ENCODE results near the gene OSBPL3. TPM values are rescaled to one million over a fixed set of nuclear protein-coding genes. Genes with fewer than 3 reads are reported as not detected.

Gene OSBPL3
- total RNA-seq, 8 experiments from 2014 or later = 1.8 to 139 (median 7.5) TPM

DNA sequence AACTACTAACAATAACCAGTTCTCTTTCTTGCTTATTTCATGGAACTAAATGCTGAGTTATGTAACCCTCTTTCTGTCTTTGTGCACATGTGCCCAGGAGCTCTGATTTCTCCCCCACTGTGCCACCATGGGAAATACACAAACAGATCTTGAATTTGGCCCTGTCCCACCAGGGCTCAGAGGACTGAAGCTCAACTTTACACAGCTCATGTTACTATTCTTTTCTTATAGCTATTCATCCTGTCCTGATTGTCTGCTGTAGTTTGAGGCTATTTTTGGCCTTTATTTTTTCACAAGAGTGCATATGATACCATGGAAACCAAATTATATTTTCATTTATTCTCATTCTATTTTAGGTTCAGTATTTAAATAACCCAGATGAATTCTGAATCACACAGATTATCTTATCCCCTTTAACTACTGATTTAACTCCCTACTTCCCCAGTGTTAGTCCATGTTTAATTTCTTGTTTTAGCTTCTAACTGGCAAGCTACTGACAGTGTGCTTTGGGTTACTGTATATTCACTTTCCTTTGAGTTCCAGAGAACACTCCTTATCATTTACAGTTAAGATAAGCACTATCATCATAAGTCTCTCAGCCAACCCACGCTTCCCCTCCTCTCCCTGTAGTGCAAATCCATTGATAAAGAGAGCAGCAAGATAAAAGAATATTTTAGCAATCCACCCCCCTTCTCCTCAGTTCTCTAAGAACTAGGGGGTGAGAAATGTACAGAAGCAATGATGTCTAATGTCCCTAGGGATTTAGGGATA, 150.9 kb downstream of the OSBPL3 start:
- ATAC-seq (replicated peaks in 6 of 8) = peak in 4 of 8 experiments; percentile 37 to 89 (median 52)
- in situ Hi-C loops (cut with MboI; ENCODE audit: low pct_unique_long_range_greater_than_20kb in 2 of 9, low sequenced_read_pairs in 9 of 9, unreplicated experiment in 9 of 9) = no loop called here
- Histone ChIP-seq H3K4me1 (replicated peaks in 1 of 2) (peaks cover 0 to 2% of the 10 kb centered on the region in 2 donors), H3K4me3 (no peak overlapping the region), H3K27ac (no peak overlapping the region)
- WGBS, 10 experiments = 75 to 100% (median 100%) methylated on average over 1 of the region's 1 CpG; no CpG with 5 or more reads in 2 of the 10 experiments

- Histone ChIP-seq H3K4me1 (replicated peaks in 1 of 2) (peaks cover 0 to 2% of the 10 kb centered on the region in 2 donors), H3K4me3 (no peak overlapping the region), H3K27ac (no peak overlapping the region)
- in situ Hi-C loops (cut with MboI; ENCODE audit: low pct_unique_long_range_greater_than_20kb in 2 of 9, low sequenced_read_pairs in 9 of 9, unreplicated experiment in 9 of 9) = no loop called here
- no peak for ATAC-seq (replicated peaks in 6 of 8)
- WGBS, 10 experiments = 100% methylated on average over 1 of the region's 1 CpG; no CpG with 5 or more reads in 6 of the 10 experiments
These were observed 152.4 kb downstream of the OSBPL3 start for GRCh38 chr7:24827589-24827988.

GRCh38 chr7:24827027-24827426, 153.0 kb downstream of the OSBPL3 start:
- ATAC-seq (replicated peaks in 6 of 8) = no peak
- Histone ChIP-seq H3K27ac (no peak overlapping the region), H3K4me1 (replicated peaks in 1 of 2) (peaks cover 0 to 2% of the 10 kb centered on the region in 2 donors), H3K4me3 (no peak overlapping the region)
- 80 to 100% (median 100%) methylated on average over 1 to 2 of the region's 2 CpGs; no CpG with 5 or more reads in 3 of the 10 experiments for WGBS, 10 experiments
- in situ Hi-C loops (cut with MboI; ENCODE audit: low pct_unique_long_range_greater_than_20kb in 2 of 9, low sequenced_read_pairs in 9 of 9, unreplicated experiment in 9 of 9) = no loop called here

DNA sequence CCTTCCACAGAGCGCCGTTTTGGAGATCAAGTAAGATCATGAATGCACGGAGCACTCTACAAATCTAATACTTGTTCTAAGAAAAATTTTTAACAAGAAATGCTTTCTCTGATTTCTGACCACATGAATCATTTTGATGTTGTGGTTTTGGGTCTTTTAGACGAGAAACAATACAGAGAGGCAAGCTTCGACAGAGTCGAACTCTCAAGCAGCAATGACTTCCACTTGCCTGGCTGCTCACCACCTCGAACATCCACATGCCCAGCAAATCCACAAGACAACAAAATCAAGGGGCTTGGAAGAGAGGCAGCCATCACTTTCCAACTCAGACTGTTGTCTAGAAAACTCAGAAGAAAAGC, 153.3 kb downstream of the OSBPL3 start:
- 33 to 100% (median 83%) methylated on average over 1 to 6 of the region's 7 CpGs; no CpG with 5 or more reads in 2 of the 10 experiments for WGBS, 10 experiments
- ATAC-seq (replicated peaks in 6 of 8) = no peak
- in situ Hi-C loops (cut with MboI; ENCODE audit: low pct_unique_long_range_greater_than_20kb in 2 of 9, low sequenced_read_pairs in 9 of 9, unreplicated experiment in 9 of 9) = no loop called here
- Histone ChIP-seq H3K4me3 (no peak overlapping the region), H3K27ac (no peak overlapping the region), H3K4me1 (replicated peaks in 1 of 2) (peaks cover 0 to 2% of the 10 kb centered on the region in 2 donors)

GRCh38 chr7:24825931-24826661, 153.9 kb downstream of the OSBPL3 start:
- WGBS, 10 experiments = 0 to 90% (median 68%) methylated on average over 1 to 5 of the region's 6 CpGs
- in situ Hi-C loops (cut with MboI; ENCODE audit: low pct_unique_long_range_greater_than_20kb in 2 of 9, low sequenced_read_pairs in 9 of 9, unreplicated experiment in 9 of 9) = no loop called here

GRCh38 chr7:24825381-24825794, 154.6 kb downstream of the OSBPL3 start:
- H3K4me3 ChIP-seq = no peak overlapping the region
- in situ Hi-C loops (cut with MboI; ENCODE audit: low pct_unique_long_range_greater_than_20kb in 2 of 9, low sequenced_read_pairs in 9 of 9, unreplicated experiment in 9 of 9) = no loop called here
- H3K4me1 ChIP-seq (replicated peaks in 1 of 2) = peaks cover 10 to 13% of the 10 kb centered on the region in 2 donors
- no peak for ATAC-seq (replicated peaks in 6 of 8)
- no peak overlapping the region for H3K27ac ChIP-seq
- WGBS, 10 experiments = 0 to 100% (median 75%) methylated on average over 1 of the region's 1 CpG; no CpG with 5 or more reads in 3 of the 10 experiments

More at GRCh38 chr7:24825931-24826661, 153.9 kb downstream of the OSBPL3 start:
- Histone ChIP-seq H3K4me3 (no peak overlapping the region), H3K27ac (no peak overlapping the region), H3K4me1 (replicated peaks in 1 of 2) (peaks cover 3 to 6% of the 10 kb centered on the region in 2 donors)
- ATAC-seq (replicated peaks in 6 of 8) = peak in 7 of 8 experiments; percentile 43 to 58 (median 49)

GRCh38 chr7:24824896-24825295, 155.1 kb downstream of the OSBPL3 start:
- no peak overlapping the region for H3K27ac ChIP-seq
- WGBS, 10 experiments = 17 to 100% (median 85%) methylated on average over 1 to 3 of the region's 3 CpGs; no CpG with 5 or more reads in 2 of the 10 experiments
- no peak for ATAC-seq (replicated peaks in 6 of 8)
- peaks cover 11 to 14% of the 10 kb centered on the region in 2 donors for H3K4me1 ChIP-seq (replicated peaks in 1 of 2)
- in situ Hi-C loops (cut with MboI; ENCODE audit: low pct_unique_long_range_greater_than_20kb in 2 of 9, low sequenced_read_pairs in 9 of 9, unreplicated experiment in 9 of 9) = loop anchor here in 7 of 9 experiments (25.0 kb wide), 1 partner anchor 262 kb away; no protein-coding TSS in a partner anchor
- H3K4me3 ChIP-seq = no peak overlapping the region

DNA sequence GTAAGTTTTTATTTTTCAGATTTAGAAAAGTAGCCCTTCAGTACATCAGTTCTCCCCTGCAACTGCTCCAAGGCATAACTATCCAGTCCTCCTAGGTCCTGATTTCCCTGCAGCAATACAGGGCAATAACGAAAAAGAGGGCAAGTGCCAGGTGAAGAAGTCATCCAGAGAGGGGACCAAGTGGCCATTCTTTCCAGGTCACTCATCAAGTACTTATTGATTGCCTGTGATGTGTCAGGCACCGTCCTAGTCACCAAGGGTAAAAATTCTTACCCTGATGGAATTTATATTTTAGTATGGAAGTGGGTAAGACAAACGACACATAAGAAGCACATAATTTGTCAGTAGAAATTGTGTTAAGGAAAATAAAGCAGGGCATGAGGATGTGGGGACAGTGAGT, 155.6 kb downstream of the OSBPL3 start:
- WGBS, 10 experiments = 60 to 100% (median 100%) methylated on average over 1 to 3 of the region's 3 CpGs; no CpG with 5 or more reads in 3 of the 10 experiments
- Histone ChIP-seq H3K4me1 (replicated peaks in 1 of 2) (peaks cover 11 to 14% of the 10 kb centered on the region in 2 donors), H3K27ac (no peak overlapping the region), H3K4me3 (no peak overlapping the region)
- ATAC-seq (replicated peaks in 6 of 8) = no peak
- in situ Hi-C loops (cut with MboI; ENCODE audit: low pct_unique_long_range_greater_than_20kb in 2 of 9, low sequenced_read_pairs in 9 of 9, unreplicated experiment in 9 of 9) = loop anchor here in 7 of 9 experiments (25.0 kb wide), 1 partner anchor 263 kb away; no protein-coding TSS in a partner anchor

- WGBS, 10 experiments = 0 to 100% (median 69%) methylated on average over 1 to 3 of the region's 3 CpGs; no CpG with 5 or more reads in 6 of the 10 experiments
- H3K27ac ChIP-seq = no peak overlapping the region
- H3K4me3 ChIP-seq = no peak overlapping the region
- H3K4me1 ChIP-seq (replicated peaks in 1 of 2) = peaks cover 11 to 12% of the 10 kb centered on the region in 2 donors
- ATAC-seq (replicated peaks in 6 of 8) = no peak
- in situ Hi-C loops (cut with MboI; ENCODE audit: low pct_unique_long_range_greater_than_20kb in 2 of 9, low sequenced_read_pairs in 9 of 9, unreplicated experiment in 9 of 9) = loop anchor here in 7 of 9 experiments (25.0 kb wide), 1 partner anchor 266 kb away; no protein-coding TSS in a partner anchor
These were observed 158.3 kb downstream of the OSBPL3 start for GRCh38 chr7:24821754-24822054.

- Histone ChIP-seq H3K4me1 (replicated peaks in 1 of 2) (peaks cover 11 to 12% of the 10 kb centered on the region in 2 donors), H3K4me3 (no peak overlapping the region), H3K27ac (no peak overlapping the region)
- WGBS, 10 experiments = 7 to 91% (median 62%) methylated on average over 3 to 7 of the region's 9 CpGs
- in situ Hi-C loops (cut with MboI; ENCODE audit: low pct_unique_long_range_greater_than_20kb in 2 of 9, low sequenced_read_pairs in 9 of 9, unreplicated experiment in 9 of 9) = loop anchor here in 7 of 9 experiments (25.0 kb wide), 1 partner anchor 266 kb away; no protein-coding TSS in a partner anchor
- peak; percentile 78 to 89 (median 86) for ATAC-seq (replicated peaks in 6 of 8)
These were observed 158.8 kb downstream of the OSBPL3 start for GRCh38 chr7:24821045-24821753.

- in situ Hi-C loops (cut with MboI; ENCODE audit: low pct_unique_long_range_greater_than_20kb in 2 of 9, low sequenced_read_pairs in 9 of 9, unreplicated experiment in 9 of 9) = loop anchor here in 7 of 9 experiments (25.0 kb wide), 1 partner anchor 267 kb away; no protein-coding TSS in a partner anchor
- Histone ChIP-seq H3K4me3 (no peak overlapping the region), H3K4me1 (replicated peaks in 1 of 2) (peaks cover 11 to 12% of the 10 kb centered on the region in 2 donors), H3K27ac (no peak overlapping the region)
- ATAC-seq (replicated peaks in 6 of 8) = no peak
These were observed 159.3 kb downstream of the OSBPL3 start for GRCh38 chr7:24820730-24821044.

GRCh38 chr7:24819916-24820689, 159.9 kb downstream of the OSBPL3 start:
- in situ Hi-C loops (cut with MboI; ENCODE audit: low pct_unique_long_range_greater_than_20kb in 2 of 9, low sequenced_read_pairs in 9 of 9, unreplicated experiment in 9 of 9) = loop anchor here in 7 of 9 experiments (25.0 kb wide), 1 partner anchor 267 kb away; no protein-coding TSS in a partner anchor
- H3K4me3 ChIP-seq = no peak overlapping the region

More at GRCh38 chr7:24819916-24820689, 159.9 kb downstream of the OSBPL3 start:
- 0 to 46% (median 29%) methylated on average over 1 to 10 of the region's 11 CpGs; no CpG with 5 or more reads in 1 of the 10 experiments for WGBS, 10 experiments
- peaks cover 11 to 12% of the 10 kb centered on the region in 2 donors for H3K4me1 ChIP-seq (replicated peaks in 1 of 2)
- no peak overlapping the region for H3K27ac ChIP-seq
- peak; percentile 37 to 82 (median 78) for ATAC-seq (replicated peaks in 6 of 8)
